Activated T-cell treated with anti-CD3 and anti-CD28 coated beads, Interleukin-2, amount 50 U/mL, for 24 hours (primary cell): Measurements from ENCODE around the gene IQCH.

Source experiments
- DNase-seq: peaks from one replicate; pipeline ENCODE4 v3.0.0-alpha.2; 2020
- H3K27ac Mint-ChIP-seq: 2 replicates; pipeline ENCODE4 v1.8.0; 2020; ENCODE audit warnings: mild to moderate bottlenecking, mixed read lengths
- H3K27me3 Mint-ChIP-seq: 2 replicates; pipeline ENCODE4 v1.8.0; 2020; ENCODE audit warnings: mixed read lengths
- H3K36me3 Mint-ChIP-seq: 2 replicates; pipeline ENCODE4 v1.8.0; 2020; ENCODE audit warnings: low read depth, mixed read lengths
- H3K4me1 Mint-ChIP-seq: 2 replicates; pipeline ENCODE4 v1.8.0; 2020; ENCODE audit warnings: low read depth, mixed read lengths
- H3K4me3 Mint-ChIP-seq: 2 replicates; pipeline ENCODE4 v1.8.0; 2020; ENCODE audit warnings: mild to moderate bottlenecking, moderate library complexity, mixed read lengths
- H3K9me3 Mint-ChIP-seq: 2 replicates; pipeline ENCODE4 v1.8.0; 2020; ENCODE audit warnings: mixed read lengths

The IQCH gene

GRCh38 chr15:67399925-67400324 is 145.3 kb downstream of the IQCH start:
- H3K27ac Mint-ChIP-seq: no peak overlapping the region
- H3K36me3 Mint-ChIP-seq: no peaks in the 10 kb centered on the region
- no peaks in the 10 kb centered on the region for H3K9me3 Mint-ChIP-seq
- DNase-seq: no peak
- H3K27me3 Mint-ChIP-seq: no peaks in the 10 kb centered on the region
- no peaks in the 10 kb centered on the region for H3K4me1 Mint-ChIP-seq
- no peak overlapping the region for H3K4me3 Mint-ChIP-seq

- Mint-ChIP-seq H3K36me3 (no peaks in the 10 kb centered on the region), H3K4me3 (no peak overlapping the region), H3K9me3 (no peaks in the 10 kb centered on the region), H3K4me1 (no peaks in the 10 kb centered on the region), H3K27ac (no peak overlapping the region), H3K27me3 (no peaks in the 10 kb centered on the region)
- no peak for DNase-seq
Measured at GRCh38 chr15:67400890-67401289, 146.3 kb downstream of the IQCH start.

- no peaks in the 10 kb centered on the region for H3K4me1 Mint-ChIP-seq
- DNase-seq: no peak
- no peaks in the 10 kb centered on the region for H3K36me3 Mint-ChIP-seq
- H3K4me3 Mint-ChIP-seq: no peak overlapping the region
- no peak overlapping the region for H3K27ac Mint-ChIP-seq
- no peaks in the 10 kb centered on the region for H3K27me3 Mint-ChIP-seq
- H3K9me3 Mint-ChIP-seq: no peaks in the 10 kb centered on the region
Measured at GRCh38 chr15:67401336-67401735, 146.8 kb downstream of the IQCH start.

- H3K36me3 Mint-ChIP-seq: no peaks in the 10 kb centered on the region
- no peaks in the 10 kb centered on the region for H3K27me3 Mint-ChIP-seq
- H3K4me3 Mint-ChIP-seq: no peak overlapping the region
- no peak for DNase-seq
- no peaks in the 10 kb centered on the region for H3K9me3 Mint-ChIP-seq
- no peaks in the 10 kb centered on the region for H3K4me1 Mint-ChIP-seq
- H3K27ac Mint-ChIP-seq: no peak overlapping the region
Measured at GRCh38 chr15:67403428-67404154, 149.0 kb downstream of the IQCH start.

- Mint-ChIP-seq H3K27me3 (no peaks in the 10 kb centered on the region), H3K9me3 (no peaks in the 10 kb centered on the region), H3K36me3 (no peaks in the 10 kb centered on the region), H3K27ac (no peak overlapping the region), H3K4me1 (no peaks in the 10 kb centered on the region), H3K4me3 (no peak overlapping the region)
- no peak for DNase-seq
Measured at GRCh38 chr15:67405208-67406191, 150.9 kb downstream of the IQCH start.

GRCh38 chr15:67406257-67406861 is 151.8 kb downstream of the IQCH start:
- no peaks in the 10 kb centered on the region for H3K27me3 Mint-ChIP-seq
- no peak overlapping the region for H3K4me3 Mint-ChIP-seq
- no peak overlapping the region for H3K27ac Mint-ChIP-seq
- H3K4me1 Mint-ChIP-seq: no peaks in the 10 kb centered on the region
- DNase-seq: no peak
- no peaks in the 10 kb centered on the region for H3K36me3 Mint-ChIP-seq
- no peaks in the 10 kb centered on the region for H3K9me3 Mint-ChIP-seq

- Mint-ChIP-seq H3K9me3 (no peaks in the 10 kb centered on the region), H3K4me1 (no peaks in the 10 kb centered on the region), H3K27ac (no peak overlapping the region), H3K36me3 (no peaks in the 10 kb centered on the region), H3K27me3 (no peaks in the 10 kb centered on the region), H3K4me3 (no peak overlapping the region)
- no peak for DNase-seq
Measured at GRCh38 chr15:67407786-67408185, 153.2 kb downstream of the IQCH start.

GRCh38 chr15:67409175-67409574 is 154.6 kb downstream of the IQCH start:
- Mint-ChIP-seq H3K4me3 (no peak overlapping the region), H3K27ac (no peak overlapping the region), H3K4me1 (no peaks in the 10 kb centered on the region), H3K36me3 (no peaks in the 10 kb centered on the region), H3K27me3 (no peaks in the 10 kb centered on the region), H3K9me3 (no peaks in the 10 kb centered on the region)
- no peak for DNase-seq

- DNase-seq: no peak
- Mint-ChIP-seq H3K27me3 (no peaks in the 10 kb centered on the region), H3K4me1 (no peaks in the 10 kb centered on the region)
Measured at GRCh38 chr15:67411486-67411885, 156.9 kb downstream of the IQCH start.

GRCh38 chr15:67413770-67414390 is 159.3 kb downstream of the IQCH start:
- H3K27ac Mint-ChIP-seq: no peak overlapping the region
- no peaks in the 10 kb centered on the region for H3K36me3 Mint-ChIP-seq
- no peaks in the 10 kb centered on the region for H3K27me3 Mint-ChIP-seq
- no peak overlapping the region for H3K4me3 Mint-ChIP-seq
- H3K9me3 Mint-ChIP-seq: no peaks in the 10 kb centered on the region
- no peaks in the 10 kb centered on the region for H3K4me1 Mint-ChIP-seq
- no peak for DNase-seq

More at GRCh38 chr15:67411486-67411885, 156.9 kb downstream of the IQCH start:
- Mint-ChIP-seq H3K27ac (no peak overlapping the region), H3K36me3 (no peaks in the 10 kb centered on the region), H3K4me3 (no peak overlapping the region), H3K9me3 (no peaks in the 10 kb centered on the region)

GRCh38 chr15:67415181-67415580 is 160.6 kb downstream of the IQCH start:
- DNase-seq: no peak
- Mint-ChIP-seq H3K4me3 (no peak overlapping the region), H3K27me3 (no peaks in the 10 kb centered on the region), H3K27ac (no peak overlapping the region), H3K36me3 (no peaks in the 10 kb centered on the region), H3K4me1 (no peaks in the 10 kb centered on the region), H3K9me3 (no peaks in the 10 kb centered on the region)

GRCh38 chr15:67416891-67417290 is 162.3 kb downstream of the IQCH start:
- no peaks in the 10 kb centered on the region for H3K9me3 Mint-ChIP-seq
- H3K4me1 Mint-ChIP-seq: no peaks in the 10 kb centered on the region
- DNase-seq: no peak
- no peaks in the 10 kb centered on the region for H3K36me3 Mint-ChIP-seq
- H3K27ac Mint-ChIP-seq: no peak overlapping the region
- no peaks in the 10 kb centered on the region for H3K27me3 Mint-ChIP-seq
- no peak overlapping the region for H3K4me3 Mint-ChIP-seq

GRCh38 chr15:67419705-67420104 is 165.1 kb downstream of the IQCH start:
- Mint-ChIP-seq H3K9me3 (no peaks in the 10 kb centered on the region), H3K27ac (no peak overlapping the region), H3K36me3 (no peaks in the 10 kb centered on the region), H3K27me3 (no peaks in the 10 kb centered on the region), H3K4me3 (no peak overlapping the region), H3K4me1 (no peaks in the 10 kb centered on the region)
- DNase-seq: no peak

- Mint-ChIP-seq H3K4me1 (no peaks in the 10 kb centered on the region), H3K9me3 (no peaks in the 10 kb centered on the region), H3K4me3 (no peak overlapping the region), H3K27ac (no peak overlapping the region), H3K27me3 (no peaks in the 10 kb centered on the region), H3K36me3 (no peaks in the 10 kb centered on the region)
- no peak for DNase-seq
Measured at GRCh38 chr15:67420137-67420536, 165.6 kb downstream of the IQCH start.
